ENCODE data around the gene C1orf210.

The C1orf210 gene

DNA sequence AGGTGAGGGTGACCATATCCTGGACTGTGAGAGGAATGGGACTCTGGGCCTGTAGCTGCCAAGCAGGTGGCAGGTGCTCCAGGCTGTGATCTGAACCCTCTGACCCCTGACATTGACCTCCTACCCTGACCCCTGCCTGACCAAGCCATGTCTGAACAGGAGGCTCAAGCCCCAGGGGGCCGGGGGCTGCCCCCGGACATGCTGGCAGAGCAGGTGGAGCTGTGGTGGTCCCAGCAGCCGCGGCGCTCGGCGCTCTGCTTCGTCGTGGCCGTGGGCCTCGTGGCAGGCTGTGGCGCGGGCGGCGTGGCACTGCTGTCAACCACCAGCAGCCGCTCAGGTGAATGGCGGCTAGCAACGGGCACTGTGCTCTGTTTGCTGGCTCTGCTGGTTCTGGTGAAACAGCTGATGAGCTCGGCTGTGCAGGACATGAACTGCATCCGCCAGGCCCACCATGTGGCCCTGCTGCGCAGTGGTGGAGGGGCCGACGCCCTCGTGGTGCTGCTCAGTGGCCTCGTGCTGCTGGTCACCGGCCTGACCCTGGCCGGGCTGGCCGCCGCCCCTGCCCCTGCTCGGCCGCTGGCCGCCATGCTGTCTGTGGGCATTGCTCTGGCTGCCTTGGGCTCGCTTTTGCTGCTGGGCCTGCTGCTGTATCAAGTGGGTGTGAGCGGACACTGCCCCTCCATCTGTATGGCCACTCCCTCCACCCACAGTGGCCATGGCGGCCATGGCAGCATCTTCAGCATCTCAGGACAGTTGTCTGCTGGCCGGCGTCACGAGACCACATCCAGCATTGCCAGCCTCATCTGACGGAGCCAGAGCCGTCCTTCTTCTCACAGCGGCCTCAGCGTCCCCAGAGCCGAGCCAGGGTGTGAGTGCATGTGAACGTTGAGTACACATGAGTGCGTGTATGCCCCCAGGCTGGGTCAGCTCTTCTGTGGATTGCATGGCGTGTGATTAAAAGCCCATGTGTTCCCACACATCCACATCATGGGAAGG is 12.5 kb downstream of the C1orf210 start:
- no peak overlapping the region for H3K4me3 ChIP-seq (ENCODE audit: low read depth, low read length)
- TF ChIP-seq, protein P1, sequence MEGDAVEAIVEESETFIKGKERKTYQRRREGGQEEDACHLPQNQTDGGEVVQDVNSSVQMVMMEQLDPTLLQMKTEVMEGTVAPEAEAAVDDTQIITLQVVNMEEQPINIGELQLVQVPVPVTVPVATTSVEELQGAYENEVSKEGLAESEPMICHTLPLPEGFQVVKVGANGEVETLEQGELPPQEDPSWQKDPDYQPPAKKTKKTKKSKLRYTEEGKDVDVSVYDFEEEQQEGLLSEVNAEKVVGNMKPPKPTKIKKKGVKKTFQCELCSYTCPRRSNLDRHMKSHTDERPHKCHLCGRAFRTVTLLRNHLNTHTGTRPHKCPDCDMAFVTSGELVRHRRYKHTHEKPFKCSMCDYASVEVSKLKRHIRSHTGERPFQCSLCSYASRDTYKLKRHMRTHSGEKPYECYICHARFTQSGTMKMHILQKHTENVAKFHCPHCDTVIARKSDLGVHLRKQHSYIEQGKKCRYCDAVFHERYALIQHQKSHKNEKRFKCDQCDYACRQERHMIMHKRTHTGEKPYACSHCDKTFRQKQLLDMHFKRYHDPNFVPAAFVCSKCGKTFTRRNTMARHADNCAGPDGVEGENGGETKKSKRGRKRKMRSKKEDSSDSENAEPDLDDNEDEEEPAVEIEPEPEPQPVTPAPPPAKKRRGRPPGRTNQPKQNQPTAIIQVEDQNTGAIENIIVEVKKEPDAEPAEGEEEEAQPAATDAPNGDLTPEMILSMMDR (IDR thresholded peaks at IDR 0.05; ENCODE audit: low read depth, low read length): no peak

DNA sequence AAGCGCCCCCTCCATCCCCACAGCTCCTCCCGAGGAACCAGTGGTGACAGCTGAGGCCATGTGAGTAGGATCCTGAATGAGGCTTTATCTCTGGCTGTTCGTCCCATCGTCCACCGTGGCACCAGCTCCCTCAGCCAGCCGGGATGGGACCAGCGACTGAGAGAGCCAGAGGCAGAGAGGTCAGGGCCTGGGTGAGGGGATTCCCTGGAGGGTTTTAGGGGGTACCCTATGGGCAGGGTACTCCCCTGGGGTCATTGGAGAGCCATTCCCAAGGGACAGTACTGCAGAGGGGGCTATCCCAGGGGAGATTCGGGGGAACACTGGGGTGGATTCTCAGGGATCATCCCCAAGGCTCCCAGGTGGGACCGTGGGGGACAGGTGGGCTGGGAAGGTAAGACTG is 13.2 kb downstream of the C1orf210 start:
- TF ChIP-seq, protein P1 (IDR thresholded peaks at IDR 0.05; ENCODE audit: low read depth, low read length): no peak
- H3K4me3 ChIP-seq (ENCODE audit: low read depth, low read length): no peak overlapping the region

GRCh38 chr1:43271186-43272118 is 13.9 kb downstream of the C1orf210 start:
- TF ChIP-seq, protein P1 (IDR thresholded peaks at IDR 0.05; ENCODE audit: low read depth, low read length): no peak
- no peak overlapping the region for H3K4me3 ChIP-seq (ENCODE audit: low read depth, low read length)

- no peak overlapping the region for H3K4me3 ChIP-seq (ENCODE audit: low read depth, low read length)
- TF ChIP-seq, protein P1 (IDR thresholded peaks at IDR 0.05; ENCODE audit: low read depth, low read length): no peak
Measured at GRCh38 chr1:43270421-43271095, 14.8 kb downstream of the C1orf210 start.

GRCh38 chr1:43269627-43270375 is 15.6 kb downstream of the C1orf210 start, which contains the start of gene TMEM125:
TSS of gene TMEM125 (plus strand) at chr1:43269983. CDS start at chr1:43272723, 2,740 bp downstream.
- H3K4me3 ChIP-seq (ENCODE audit: low read depth, low read length): no peak within 1 kb of the TSS

More at GRCh38 chr1:43269627-43270375, 15.6 kb downstream of the C1orf210 start, which contains the start of gene TMEM125:
- TF ChIP-seq, protein P1 (IDR thresholded peaks at IDR 0.05; ENCODE audit: low read depth, low read length): no peak
